Fibroblast of lung (primary cell): ENCODE data around the gene POLR3E.

Source experiments
- CTCF ChIP-seq, 2 donors: IDR thresholded peaks in 1 of 2; conservative IDR thresholded peaks in 1 of 2; 1 replicate in 1 of 2; 2 replicates in 1 of 2; pipeline ENCODE4 v1.5.1; 2011 to 2012; ENCODE audit warnings: low read length in 2 of 2, control low read depth in 1 of 2, inconsistent platforms in 1 of 2, low read depth in 1 of 2, mild to moderate bottlenecking in 1 of 2
- EZH2 ChIP-seq: IDR thresholded peaks from 2 replicates; pipeline ENCODE4 v1.5.1; 2012; ENCODE audit warnings: low read length, control low read depth, mild to moderate bottlenecking; ENCODE audit errors: missing control alignments

DNA sequence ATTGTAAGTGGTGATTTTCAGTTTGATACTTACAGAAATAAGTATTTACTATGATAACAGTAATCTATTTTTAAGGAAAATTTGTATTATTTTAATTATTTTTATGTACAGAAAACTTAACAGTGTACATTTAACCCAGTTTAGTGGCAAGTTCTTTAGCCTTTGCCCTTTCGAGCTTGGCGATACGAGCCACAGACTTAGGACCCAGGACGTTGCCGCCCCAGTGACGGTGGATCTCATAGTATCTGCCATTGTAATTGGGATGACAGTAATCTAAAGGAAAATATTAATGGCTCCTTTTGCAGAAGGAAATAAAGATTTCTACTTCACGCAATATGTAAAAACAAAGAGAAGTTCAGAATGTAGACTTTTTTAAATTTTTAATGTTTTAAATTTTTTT is 82.4 kb downstream of the POLR3E start:
- no peak for TF ChIP-seq EZH2
- no peak for TF ChIP-seq CTCF (conservative IDR thresholded peaks at IDR 0.05 in 1 of 2, IDR thresholded peaks at IDR 0.05 in 1 of 2; ENCODE audit: low read depth in 1 of 2, low read length in 2 of 2)
